GM12878 (cell line): Measurements from ENCODE around the gene KDM4C. TPM values are rescaled to one million over a fixed set of nuclear protein-coding genes. Genes with fewer than 3 reads are reported as not detected.

Source experiments
- ATAC-seq: fragments of 200-7000 bp; cut with Tn5 transposase; 3 replicates; pipeline ENCODE4 v1.9.1; 2020; ENCODE audit warnings: mild to moderate bottlenecking, moderate library complexity
- BruUV-seq: library from RNA; stranded (reverse); fragments of 400-500 nt; replicated peaks from 2 replicates; lab custom pipeline; 2021; lab: Mats Ljungman, UMichigan
- CTCF ChIA-PET: fragments of 300-600 bp; sonication (Branson Sonifier 250); formaldehyde crosslinking; extraction: SDS; loops from one replicate; lab custom pipeline; 2021; ENCODE audit warnings: inconsistent platforms; lab: Yijun Ruan, JAX
- POLR2A ChIA-PET: fragments of 350-600 bp; formaldehyde crosslinking; extraction: SDS; loops from one replicate; lab custom pipeline; 2021; ENCODE audit warnings: inconsistent platforms; lab: Charles Lee
- RAD21 ChIA-PET: fragments of 300-600 bp; sonication (Branson Sonifier 250); formaldehyde crosslinking; loops from one replicate; lab custom pipeline; 2023; ENCODE audit warnings: antibody characterized with exemption; ENCODE audit not compliant: unreplicated experiment; lab: Charles Lee
- SMC1A ChIA-PET: fragments of 300-600 bp; sonication (Branson Sonifier 250); formaldehyde crosslinking; loops from one replicate; lab custom pipeline; 2023; ENCODE audit not compliant: unreplicated experiment, uncharacterized antibody; lab: Charles Lee
- DNase-seq: peaks from one replicate; pipeline ENCODE4 v3.0.0-alpha.2; 2011; ENCODE audit warnings: low read depth, low spot score
- FAIRE-seq: peaks from 3 replicates; lab custom pipeline; 2011; peaks lifted over from hg19 to GRCh38; lab: Jason Lieb, UNC
- H2AFZ ChIP-seq: 2 replicates; pipeline ENCODE4 v1.6.0; 2011; ENCODE audit warnings: low read depth, low read length, control low read depth; ENCODE audit not compliant: control insufficient read depth
- H3K27ac ChIP-seq: 2 replicates; pipeline ENCODE4 v1.5.1; 2011; ENCODE audit warnings: control low read depth; ENCODE audit not compliant: control insufficient read depth, insufficient read depth
- H3K27me3 ChIP-seq, 2 experiments: replicated peaks in 1 of 2; 2 replicates each; pipeline versions ENCODE4 v1.6.0 to v1.6.1; 2011; ENCODE audit warnings: low read length in 1 of 2; ENCODE audit not compliant: control insufficient read depth in 2 of 2, insufficient read depth in 2 of 2
- H3K36me3 ChIP-seq, 2 experiments: 2 replicates each; pipeline ENCODE4 v1.5.1; 2011; ENCODE audit warnings: low read length in 1 of 2; ENCODE audit not compliant: control insufficient read depth in 2 of 2, insufficient read depth in 2 of 2
- H3K4me1 ChIP-seq: 2 replicates; pipeline ENCODE4 v1.6.1; 2011; ENCODE audit warnings: mild to moderate bottlenecking, low read length, moderate library complexity, mixed read lengths; ENCODE audit not compliant: control insufficient read depth, insufficient read depth
- H3K4me2 ChIP-seq: 2 replicates; pipeline ENCODE4 v1.6.0; 2011; ENCODE audit warnings: control low read depth; ENCODE audit not compliant: control insufficient read depth, insufficient read depth
- H3K4me3 ChIP-seq: fragments of 200-600 bp; sonication (generic); 2 replicates; pipeline ENCODE4 v1.5.1; 2016
- H3K79me2 ChIP-seq: 2 replicates; pipeline ENCODE4 v1.6.0; 2011; ENCODE audit warnings: low read length; ENCODE audit not compliant: control insufficient read depth, insufficient read depth
- H3K9ac ChIP-seq: 2 replicates; pipeline ENCODE4 v1.8.0; 2011; ENCODE audit warnings: low read length, control low read depth, mixed read lengths; ENCODE audit not compliant: control insufficient read depth, insufficient read depth
- H3K9me3 ChIP-seq: replicated peaks from 3 replicates; pipeline ENCODE4 v1.5.1; 2011; ENCODE audit warnings: mild to moderate bottlenecking, low read length; ENCODE audit not compliant: control insufficient read depth, insufficient read depth
- H4K20me1 ChIP-seq: 2 replicates; pipeline ENCODE4 v1.6.0; 2011; ENCODE audit not compliant: control insufficient read depth, insufficient read depth
- JUNB ChIP-seq: IDR thresholded peaks from 2 replicates; pipeline ENCODE4 v1.6.1; 2016; ENCODE audit warnings: antibody characterized with exemption, mild to moderate bottlenecking
- NR2C2 ChIP-seq: IDR thresholded peaks from 2 replicates; pipeline ENCODE4 v1.6.1; 2011; ENCODE audit warnings: borderline replicate concordance, low read depth; ENCODE audit not compliant: control insufficient read depth, insufficient read length
- RUNX3 ChIP-seq: IDR thresholded peaks from 2 replicates; pipeline ENCODE4 v1.6.1; 2012; ENCODE audit warnings: low read length, inconsistent platforms
- TCF3 ChIP-seq: IDR thresholded peaks from 2 replicates; pipeline ENCODE4 v1.6.1; 2012; ENCODE audit warnings: low read depth, mild to moderate bottlenecking, low read length, borderline replicate concordance; ENCODE audit not compliant: insufficient read depth
- ZNF384 ChIP-seq: IDR thresholded peaks from 2 replicates; pipeline ENCODE4 v1.6.1; 2012; ENCODE audit warnings: low read depth, mild to moderate bottlenecking, low read length, improper control_type of control experiment, borderline replicate concordance
- WGBS: methylation state at CpG from one replicate; pipeline ENCODE4 v1.1.6; 2016; ENCODE audit warnings: low lambda C conversion rate; ENCODE audit not compliant: insufficient replicate concordance, insufficient coverage; ENCODE audit errors: missing lambda C conversion rate; 5-methylcytosine and 5-hydroxymethylcytosine counted together
- in situ Hi-C: fragments of 300-500 bp; cut with MboI; formaldehyde crosslinking; loops from 9 replicates; pipeline ENCODE4 v1.14.3; 2018; ENCODE audit warnings: mixed read lengths
- intact Hi-C: fragments of 100-400 bp; cut with micrococcal nuclease; formaldehyde crosslinking; loops from one replicate; pipeline ENCODE4 v1.14.2; 2022; ENCODE audit not compliant: unreplicated experiment
- polyA plus RNA-seq, 11 experiments: library from polyadenylated mRNA; depleted of rRNA in 4 of 11; unstranded in 6 of 11; stranded (reverse) in 5 of 11; fragments of >200 nt; fragmentation: Nextera tagmentation in 4 of 11; fragmentation: Illumina TruSeq in 1 of 11; extraction: Ambion mirVana in 4 of 11; extraction: Trizol in 1 of 11; gene quantifications; 1 replicate in 1 of 11; 2 replicates in 10 of 11; pipeline versions ENCODE4 v1.2.1 to v1.2.3, GENCODE V29; 2011 to 2016; ENCODE audit warnings: inconsistent platforms in 2 of 11, missing spikeins in 2 of 11, low read depth in 1 of 11
- total RNA-seq, 4 experiments: library from RNA; depleted of rRNA in 3 of 4; stranded (reverse); fragments of >200 nt in 3 of 4; fragmentation: Illumina TruSeq in 1 of 4; extraction: Trizol in 1 of 4; gene quantifications; 2 replicates each; pipeline versions ENCODE4 v1.2.1 to v1.2.3, GENCODE V29; 2013 to 2021
- TF ChIP-seq, protein P1 (sequence below): IDR thresholded peaks from 2 replicates; pipeline ENCODE4 v1.6.1; 2011; ENCODE audit warnings: borderline replicate concordance, low read depth, mild to moderate bottlenecking, moderate library complexity, mixed read lengths, low read length; ENCODE audit not compliant: insufficient read depth; ENCODE audit errors: extremely low read length

The KDM4C gene
- total and polyA plus RNA-seq, 10 of the 15 experiments (the other 5 are each of a cell fraction or from before 2014, with no cell fraction given), result 6.8 to 41.2 (median 20.1) TPM

DNA sequence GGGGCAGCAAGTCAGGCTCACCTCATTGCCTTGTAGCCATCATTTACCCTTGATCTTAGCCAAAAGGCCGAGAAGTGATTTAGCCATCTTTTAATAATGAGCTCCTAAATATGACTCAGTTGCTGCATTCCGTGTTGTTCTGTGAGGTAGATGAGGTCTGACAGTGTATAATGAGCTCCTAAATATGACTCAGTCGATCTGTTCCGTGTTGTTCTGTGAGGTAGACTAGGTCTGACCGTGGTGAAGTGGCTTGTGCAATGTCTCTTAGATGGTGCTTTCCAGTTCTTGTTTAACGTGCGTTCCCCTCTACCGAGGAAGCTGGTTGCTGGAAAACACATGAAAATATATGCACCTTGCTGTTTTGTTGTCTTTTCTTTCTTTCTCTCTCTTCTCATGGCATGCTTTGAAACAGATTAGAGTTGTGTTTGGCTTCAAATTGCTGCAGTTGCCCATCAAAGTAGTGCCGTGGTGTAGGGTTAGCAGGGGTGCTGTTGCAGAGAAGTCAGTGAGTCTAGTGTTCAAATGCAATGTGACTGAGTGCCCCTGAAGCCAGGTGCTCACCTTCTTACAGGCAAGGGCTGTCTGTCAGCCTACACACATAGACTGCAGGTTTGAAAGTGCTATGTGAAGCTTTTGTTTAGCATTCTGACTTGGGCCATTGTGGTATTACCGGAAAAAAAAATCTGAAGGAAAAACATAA is 118.6 kb downstream of the KDM4C start (continued):
- TF ChIP-seq, protein P1, sequence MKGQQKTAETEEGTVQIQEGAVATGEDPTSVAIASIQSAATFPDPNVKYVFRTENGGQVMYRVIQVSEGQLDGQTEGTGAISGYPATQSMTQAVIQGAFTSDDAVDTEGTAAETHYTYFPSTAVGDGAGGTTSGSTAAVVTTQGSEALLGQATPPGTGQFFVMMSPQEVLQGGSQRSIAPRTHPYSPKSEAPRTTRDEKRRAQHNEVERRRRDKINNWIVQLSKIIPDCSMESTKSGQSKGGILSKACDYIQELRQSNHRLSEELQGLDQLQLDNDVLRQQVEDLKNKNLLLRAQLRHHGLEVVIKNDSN, result no peak

DNA sequence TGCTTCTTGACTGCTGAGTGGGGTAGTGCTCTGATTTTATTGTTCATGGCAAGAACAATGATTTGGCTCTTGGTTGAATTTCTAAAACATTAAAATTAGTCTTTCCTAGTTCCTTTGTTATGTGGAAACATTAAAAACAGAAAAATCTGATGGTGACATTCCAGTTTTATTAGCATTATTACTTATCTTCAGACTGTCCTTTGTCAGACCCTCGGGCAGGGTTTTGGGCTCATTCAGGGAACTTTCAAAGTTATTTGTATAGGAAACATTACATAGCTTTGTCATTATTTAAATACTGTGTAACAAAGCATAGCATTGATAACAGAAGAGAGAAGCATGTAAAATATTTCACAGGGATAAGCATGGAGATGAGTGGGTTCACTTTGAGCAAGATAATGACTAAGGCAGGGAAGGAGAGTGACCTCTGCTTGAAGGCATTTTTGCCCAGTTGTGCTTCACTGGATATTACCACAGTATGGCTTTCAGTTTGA is 119.9 kb downstream of the KDM4C start:
- Histone ChIP-seq H3K27ac (no peak overlapping the region), H4K20me1 (no peaks in the 10 kb centered on the region; the same call in 1 of the 2 replicates), H3K36me3 (0 out of 4 replicates have a peak, but pooled peaks cover 0 to 2% of the 10 kb centered on the region in 2 experiments), H3K9ac (no peak overlapping the region), H3K4me1 (no peaks in the 10 kb centered on the region), H3K4me2 (no peak overlapping the region), H3K79me2 (no peaks in the 10 kb centered on the region; the same call in 1 of the 2 replicates), H3K4me3 (no peak overlapping the region), H2AFZ (no peak overlapping the region), H3K9me3 (no peaks in the 10 kb centered on the region), H3K27me3 (no peaks in the 10 kb centered on the region)
- DNase-seq (no peak), FAIRE-seq (no peak), ATAC-seq (no peak)
- BruUV-seq, result no TSS peak
- intact Hi-C loops (no loop called here), in situ Hi-C loops (no loop called here)
- no peak for TF ChIP-seq RUNX3
- TF ChIP-seq JUNB, result no peak
- TF ChIP-seq ZNF384, result no peak
- TF ChIP-seq TCF3, result no peak
- no peak for TF ChIP-seq NR2C2
- ChIA-PET RAD21 (no interaction called here), CTCF (no interaction called here), POLR2A (no interaction called here), SMC1A (interaction anchor here (0.9 to 1.2 kb wide), 3 partner anchors 11 to 100 kb away, joined by 3 to 4 read pairs (median 3); no protein-coding TSS in a partner anchor)
- WGBS, result 93% methylated on average over 1 of the region's 1 CpG
